Measurements from ENCODE around the gene RAP1GAP2.

RAP1GAP2 gene

GRCh38 chr17:2802574-2802973 is 6.3 kb downstream of the RAP1GAP2 start:
- no peaks in the 10 kb centered on the region for H3K79me2 ChIP-seq (ENCODE audit: low read length)
- no peaks in the 10 kb centered on the region for H4K20me1 ChIP-seq (ENCODE audit: insufficient read depth, low read length)
- DNase-seq: no peak
- TF ChIP-seq EZH2 (optimal IDR thresholded peaks at IDR 0.05; ENCODE audit: low read depth, low read length): no peak
- TF ChIP-seq EZH2phosphoT487 (IDR thresholded peaks at IDR 0.05; ENCODE audit: low read length): no peak
- TF ChIP-seq, protein P1, sequence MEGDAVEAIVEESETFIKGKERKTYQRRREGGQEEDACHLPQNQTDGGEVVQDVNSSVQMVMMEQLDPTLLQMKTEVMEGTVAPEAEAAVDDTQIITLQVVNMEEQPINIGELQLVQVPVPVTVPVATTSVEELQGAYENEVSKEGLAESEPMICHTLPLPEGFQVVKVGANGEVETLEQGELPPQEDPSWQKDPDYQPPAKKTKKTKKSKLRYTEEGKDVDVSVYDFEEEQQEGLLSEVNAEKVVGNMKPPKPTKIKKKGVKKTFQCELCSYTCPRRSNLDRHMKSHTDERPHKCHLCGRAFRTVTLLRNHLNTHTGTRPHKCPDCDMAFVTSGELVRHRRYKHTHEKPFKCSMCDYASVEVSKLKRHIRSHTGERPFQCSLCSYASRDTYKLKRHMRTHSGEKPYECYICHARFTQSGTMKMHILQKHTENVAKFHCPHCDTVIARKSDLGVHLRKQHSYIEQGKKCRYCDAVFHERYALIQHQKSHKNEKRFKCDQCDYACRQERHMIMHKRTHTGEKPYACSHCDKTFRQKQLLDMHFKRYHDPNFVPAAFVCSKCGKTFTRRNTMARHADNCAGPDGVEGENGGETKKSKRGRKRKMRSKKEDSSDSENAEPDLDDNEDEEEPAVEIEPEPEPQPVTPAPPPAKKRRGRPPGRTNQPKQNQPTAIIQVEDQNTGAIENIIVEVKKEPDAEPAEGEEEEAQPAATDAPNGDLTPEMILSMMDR (IDR thresholded peaks at IDR 0.05; ENCODE audit: low read length): no peak
- H3K36me3 ChIP-seq (replicated peaks; ENCODE audit: insufficient read depth, low read length): no peaks in the 10 kb centered on the region
- no peak overlapping the region for H3K4me3 ChIP-seq (ENCODE audit: low read length)
- no peak overlapping the region for H2AFZ ChIP-seq (ENCODE audit: low read length)
- no peaks in the 10 kb centered on the region for H3K9me3 ChIP-seq (replicated peaks; ENCODE audit: insufficient read depth, low read length)
- H3K4me1 ChIP-seq (ENCODE audit: low read length): no peaks in the 10 kb centered on the region
- no peak overlapping the region for H3K4me2 ChIP-seq (ENCODE audit: low read depth, low read length)
- H3K9me2 ChIP-seq (replicated peaks; ENCODE audit: insufficient read depth, low read length): no peaks in the 10 kb centered on the region
- no peaks in the 10 kb centered on the region for H3F3A ChIP-seq (ENCODE audit: insufficient read depth, low read length)
- peaks cover 17% of the 10 kb centered on the region; the same call in 1 of the 2 replicates for H3K27me3 ChIP-seq (replicated peaks; ENCODE audit: insufficient read depth, low read length)
- H3K27ac ChIP-seq (ENCODE audit: low read length): no peak overlapping the region
- H3K9ac ChIP-seq (ENCODE audit: low read length): no peak overlapping the region

GRCh38 chr17:2803386-2803785 is 7.1 kb downstream of the RAP1GAP2 start:
- no peak overlapping the region for H3K4me3 ChIP-seq (ENCODE audit: low read length)
- H3K4me2 ChIP-seq (ENCODE audit: low read depth, low read length): no peak overlapping the region
- H3K27ac ChIP-seq (ENCODE audit: low read length): no peak overlapping the region
- no peaks in the 10 kb centered on the region for H3K36me3 ChIP-seq (replicated peaks; ENCODE audit: insufficient read depth, low read length)
- no peaks in the 10 kb centered on the region for H3K9me2 ChIP-seq (replicated peaks; ENCODE audit: insufficient read depth, low read length)
- no peaks in the 10 kb centered on the region for H3K9me3 ChIP-seq (replicated peaks; ENCODE audit: insufficient read depth, low read length)
- H3F3A ChIP-seq (ENCODE audit: insufficient read depth, low read length): no peaks in the 10 kb centered on the region
- H3K4me1 ChIP-seq (ENCODE audit: low read length): no peaks in the 10 kb centered on the region
- no peaks in the 10 kb centered on the region for H4K20me1 ChIP-seq (ENCODE audit: insufficient read depth, low read length)
- no peak for TF ChIP-seq EZH2 (optimal IDR thresholded peaks at IDR 0.05; ENCODE audit: low read depth, low read length)
- TF ChIP-seq, protein P1 (IDR thresholded peaks at IDR 0.05; ENCODE audit: low read length): no peak
- no peak for TF ChIP-seq EZH2phosphoT487 (IDR thresholded peaks at IDR 0.05; ENCODE audit: low read length)
- H3K27me3 ChIP-seq (replicated peaks; ENCODE audit: insufficient read depth, low read length): peaks cover 18% of the 10 kb centered on the region; the same call in 1 of the 2 replicates
- no peak overlapping the region for H2AFZ ChIP-seq (ENCODE audit: low read length)
- no peak for DNase-seq
- H3K79me2 ChIP-seq (ENCODE audit: low read length): no peaks in the 10 kb centered on the region
- H3K9ac ChIP-seq (ENCODE audit: low read length): no peak overlapping the region

GRCh38 chr17:2803971-2804370 is 7.7 kb downstream of the RAP1GAP2 start:
- H2AFZ ChIP-seq (ENCODE audit: low read length): no peak overlapping the region
- no peak for DNase-seq
- H3K79me2 ChIP-seq (ENCODE audit: low read length): no peaks in the 10 kb centered on the region
- no peak overlapping the region for H3K9ac ChIP-seq (ENCODE audit: low read length)
- TF ChIP-seq EZH2 (optimal IDR thresholded peaks at IDR 0.05; ENCODE audit: low read depth, low read length) (no peak), EZH2phosphoT487 (IDR thresholded peaks at IDR 0.05; ENCODE audit: low read length) (no peak)
- TF ChIP-seq, protein P1 (IDR thresholded peaks at IDR 0.05; ENCODE audit: low read length): no peak
- peaks cover 18% of the 10 kb centered on the region; the same call in 1 of the 2 replicates for H3K27me3 ChIP-seq (replicated peaks; ENCODE audit: insufficient read depth, low read length)
- H3K4me1 ChIP-seq (ENCODE audit: low read length): no peaks in the 10 kb centered on the region
- H3K27ac ChIP-seq (ENCODE audit: low read length): no peak overlapping the region
- no peaks in the 10 kb centered on the region for H4K20me1 ChIP-seq (ENCODE audit: insufficient read depth, low read length)
- no peaks in the 10 kb centered on the region for H3K9me2 ChIP-seq (replicated peaks; ENCODE audit: insufficient read depth, low read length)
- H3K9me3 ChIP-seq (replicated peaks; ENCODE audit: insufficient read depth, low read length): no peaks in the 10 kb centered on the region
- no peaks in the 10 kb centered on the region for H3K36me3 ChIP-seq (replicated peaks; ENCODE audit: insufficient read depth, low read length)
- no peak overlapping the region for H3K4me2 ChIP-seq (ENCODE audit: low read depth, low read length)
- H3F3A ChIP-seq (ENCODE audit: insufficient read depth, low read length): no peaks in the 10 kb centered on the region
- no peak overlapping the region for H3K4me3 ChIP-seq (ENCODE audit: low read length)

All from MM.1S (cell line).